GM12878 (cell line): ENCODE results near the gene APOLD1. TPM values are rescaled to one million over a fixed set of nuclear protein-coding genes. Genes with fewer than 3 reads are reported as not detected.

Experiments
- CEBPB ChIP-seq, 2 experiments: fragments of 150-350 bp in 1 of 2; IDR thresholded peaks; 2 replicates each; pipeline ENCODE4 v1.6.1; 2012 to 2014; ENCODE audit warnings: low read depth in 2 of 2, low read length in 2 of 2, borderline replicate concordance in 1 of 2, inconsistent platforms in 1 of 2
- CHD2 ChIP-seq: IDR thresholded peaks from 2 replicates; pipeline ENCODE4 v1.6.1; 2011; ENCODE audit warnings: low read depth, low read length, improper control_type of control experiment, borderline replicate concordance
- CREM ChIP-seq: IDR thresholded peaks from 2 replicates; pipeline ENCODE4 v1.6.1; 2014; ENCODE audit warnings: antibody characterized with exemption, low read depth
- CTCF ChIP-seq, 3 experiments: IDR thresholded peaks in 2 of 3; conservative IDR thresholded peaks in 1 of 3; 2 replicates each; pipeline ENCODE4 v1.5.1; 2011; ENCODE audit warnings: low read depth in 3 of 3, low read length in 3 of 3, mild to moderate bottlenecking in 3 of 3, control low read depth in 2 of 3, moderate library complexity in 2 of 3, inconsistent platforms in 1 of 3, mixed read lengths in 1 of 3; ENCODE audit not compliant: control insufficient read depth in 2 of 3, insufficient read depth in 1 of 3; ENCODE audit errors: extremely low read depth in 1 of 3
- GATAD2B ChIP-seq: fragments of 450-650 bp; conservative IDR thresholded peaks from 2 replicates; pipeline ENCODE4 v1.6.1; 2017; ENCODE audit warnings: low read depth, mild to moderate bottlenecking, moderate library complexity
- IRF4 ChIP-seq: IDR thresholded peaks from 2 replicates; pipeline ENCODE4 v1.6.1; 2011; ENCODE audit warnings: low read depth, low read length
- NBN ChIP-seq: fragments of 450-650 bp; IDR thresholded peaks from 2 replicates; pipeline ENCODE4 v1.6.1; 2016
- NR2F1 ChIP-seq: fragments of 450-650 bp; conservative IDR thresholded peaks from 2 replicates; pipeline ENCODE4 v1.6.1; 2017; ENCODE audit warnings: mild to moderate bottlenecking
- POLR2AphosphoS2 ChIP-seq: IDR thresholded peaks from 2 replicates; pipeline ENCODE4 v1.6.1; 2011; ENCODE audit warnings: low read depth, mild to moderate bottlenecking, low read length, improper control_type of control experiment, moderate library complexity
- RUNX3 ChIP-seq: IDR thresholded peaks from 2 replicates; pipeline ENCODE4 v1.6.1; 2012; ENCODE audit warnings: low read length, inconsistent platforms
- SMC3 ChIP-seq: IDR thresholded peaks from 2 replicates; pipeline ENCODE4 v1.6.1; 2011; ENCODE audit warnings: low read length, improper control_type of control experiment, borderline replicate concordance
- SREBF2 ChIP-seq: IDR thresholded peaks from 2 replicates; pipeline ENCODE4 v1.6.1; 2012; ENCODE audit warnings: mild to moderate bottlenecking, low read length
- YY1 ChIP-seq: IDR thresholded peaks from 2 replicates; pipeline ENCODE4 v1.6.1; 2011; ENCODE audit warnings: low read depth, mild to moderate bottlenecking, low read length
- polyA plus RNA-seq, 11 experiments: library from polyadenylated mRNA; depleted of rRNA in 4 of 11; unstranded in 6 of 11; stranded (reverse) in 5 of 11; fragments of >200 nt; fragmentation: Nextera tagmentation in 4 of 11; fragmentation: Illumina TruSeq in 1 of 11; extraction: Ambion mirVana in 4 of 11; extraction: Trizol in 1 of 11; gene quantifications; 1 replicate in 1 of 11; 2 replicates in 10 of 11; pipeline versions ENCODE4 v1.2.1 to v1.2.3, GENCODE V29; 2011 to 2016; ENCODE audit warnings: inconsistent platforms in 2 of 11, missing spikeins in 2 of 11, low read depth in 1 of 11
- total RNA-seq, 4 experiments: library from RNA; depleted of rRNA in 3 of 4; stranded (reverse); fragments of >200 nt in 3 of 4; fragmentation: Illumina TruSeq in 1 of 4; extraction: Trizol in 1 of 4; gene quantifications; 2 replicates each; pipeline versions ENCODE4 v1.2.1 to v1.2.3, GENCODE V29; 2013 to 2021
- TF ChIP-seq, protein P1 (sequence below): fragments of 450-650 bp; IDR thresholded peaks from 2 replicates; pipeline ENCODE4 v1.6.1; 2017; ENCODE audit warnings: mild to moderate bottlenecking, low read depth, inconsistent platforms; ENCODE audit not compliant: poor library complexity, severe bottlenecking
- TF ChIP-seq, protein P2 (sequence below): fragments of 450-650 bp; IDR thresholded peaks from 2 replicates; pipeline ENCODE4 v1.6.1; 2016; ENCODE audit warnings: mild to moderate bottlenecking

APOLD1 gene
- total and polyA plus RNA-seq, 10 of the 15 experiments (the other 5 are each of a cell fraction or from before 2014, with no cell fraction given) = 1.1 to 8.9 (median 4.2) TPM

DNA sequence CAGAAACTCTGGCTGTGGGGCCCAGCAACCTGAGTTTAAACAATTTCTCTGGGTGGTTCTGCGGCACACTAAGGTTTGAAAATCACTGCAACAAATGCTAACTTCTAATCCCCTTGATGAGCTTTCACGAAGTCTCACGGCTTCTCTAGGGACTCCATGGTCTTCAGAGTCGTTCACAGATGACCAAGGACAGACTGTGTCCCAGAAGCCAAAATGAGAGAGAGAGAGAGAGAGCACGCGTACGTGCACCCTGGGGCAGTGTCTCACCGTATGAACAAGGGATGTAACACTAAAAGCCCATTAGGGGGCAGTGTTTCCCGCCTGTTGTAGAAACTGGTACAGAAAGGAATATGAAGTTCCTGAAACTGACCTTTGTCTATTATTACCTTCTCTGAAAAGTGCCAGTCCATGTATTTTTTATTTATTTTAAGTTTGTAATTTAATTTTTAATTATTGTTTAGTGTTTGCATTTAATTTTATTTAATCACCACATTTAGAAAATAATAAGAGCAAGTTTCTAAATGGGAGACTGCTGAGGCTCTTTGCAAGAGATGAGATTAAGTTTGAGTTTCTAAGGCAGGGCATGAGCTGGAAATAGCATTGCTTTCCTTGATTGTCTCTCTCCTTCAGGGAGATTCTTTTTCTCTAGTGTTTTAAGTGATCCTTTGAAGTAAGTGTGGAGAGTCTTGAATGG lies 3.4 kb downstream of the APOLD1 start (continued):
- TF ChIP-seq, protein P1, sequence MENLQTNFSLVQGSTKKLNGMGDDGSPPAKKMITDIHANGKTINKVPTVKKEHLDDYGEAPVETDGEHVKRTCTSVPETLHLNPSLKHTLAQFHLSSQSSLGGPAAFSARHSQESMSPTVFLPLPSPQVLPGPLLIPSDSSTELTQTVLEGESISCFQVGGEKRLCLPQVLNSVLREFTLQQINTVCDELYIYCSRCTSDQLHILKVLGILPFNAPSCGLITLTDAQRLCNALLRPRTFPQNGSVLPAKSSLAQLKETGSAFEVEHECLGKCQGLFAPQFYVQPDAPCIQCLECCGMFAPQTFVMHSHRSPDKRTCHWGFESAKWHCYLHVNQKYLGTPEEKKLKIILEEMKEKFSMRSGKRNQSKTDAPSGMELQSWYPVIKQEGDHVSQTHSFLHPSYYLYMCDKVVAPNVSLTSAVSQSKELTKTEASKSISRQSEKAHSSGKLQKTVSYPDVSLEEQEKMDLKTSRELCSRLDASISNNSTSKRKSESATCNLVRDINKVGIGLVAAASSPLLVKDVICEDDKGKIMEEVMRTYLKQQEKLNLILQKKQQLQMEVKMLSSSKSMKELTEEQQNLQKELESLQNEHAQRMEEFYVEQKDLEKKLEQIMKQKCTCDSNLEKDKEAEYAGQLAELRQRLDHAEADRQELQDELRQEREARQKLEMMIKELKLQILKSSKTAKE = no peak
- TF ChIP-seq NBN = peak; percentile 40; the same call in 1 of the 2 replicates
- no peak for TF ChIP-seq SREBF2
- no peak for TF ChIP-seq GATAD2B
- TF ChIP-seq YY1 = peak; percentile 43; the same call in 1 of the 2 replicates
- TF ChIP-seq NR2F1 = 0 out of 2 replicates have a peak, but pooled peaks have one; percentile 27
- peak; percentile 74; the same call in 1 of the 2 replicates for TF ChIP-seq SMC3
- no peak for TF ChIP-seq CHD2
- TF ChIP-seq IRF4 = peak; percentile 37; the same call in 1 of the 2 replicates
- TF ChIP-seq CEBPB (IDR thresholded peaks at IDR 0.05; ENCODE audit: borderline replicate concordance in 1 of 2, low read depth in 2 of 2, low read length in 2 of 2) = no peak
- TF ChIP-seq, protein P2, sequence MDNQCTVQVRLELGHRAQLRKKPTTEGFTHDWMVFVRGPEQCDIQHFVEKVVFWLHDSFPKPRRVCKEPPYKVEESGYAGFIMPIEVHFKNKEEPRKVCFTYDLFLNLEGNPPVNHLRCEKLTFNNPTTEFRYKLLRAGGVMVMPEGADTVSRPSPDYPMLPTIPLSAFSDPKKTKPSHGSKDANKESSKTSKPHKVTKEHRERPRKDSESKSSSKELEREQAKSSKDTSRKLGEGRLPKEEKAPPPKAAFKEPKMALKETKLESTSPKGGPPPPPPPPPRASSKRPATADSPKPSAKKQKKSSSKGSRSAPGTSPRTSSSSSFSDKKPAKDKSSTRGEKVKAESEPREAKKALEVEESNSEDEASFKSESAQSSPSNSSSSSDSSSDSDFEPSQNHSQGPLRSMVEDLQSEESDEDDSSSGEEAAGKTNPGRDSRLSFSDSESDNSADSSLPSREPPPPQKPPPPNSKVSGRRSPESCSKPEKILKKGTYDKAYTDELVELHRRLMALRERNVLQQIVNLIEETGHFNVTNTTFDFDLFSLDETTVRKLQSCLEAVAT = peak; percentile 45; the same call in 1 of the 2 replicates
- no peak; the same call in 1 of the 2 replicates for TF ChIP-seq RUNX3
- TF ChIP-seq CTCF (IDR thresholded peaks at IDR 0.05 in 2 of 3, conservative IDR thresholded peaks at IDR 0.05 in 1 of 3; ENCODE audit: control insufficient read depth in 2 of 3, extremely low read depth in 1 of 3, insufficient read depth in 1 of 3, low read depth in 3 of 3, low read length in 3 of 3) = peak; percentile 67 to 86 (median 83)
- 0 out of 2 replicates have a peak, but pooled peaks have one; percentile 30 for TF ChIP-seq CREM
- no peak for TF ChIP-seq POLR2AphosphoS2
